SK-N-SH (cell line): Measurements from ENCODE around the gene AZIN2.

Source experiments
- CHD2 ChIP-seq: fragments of 150-350 bp; IDR thresholded peaks from 2 replicates; pipeline ENCODE4 v1.6.1; 2018; ENCODE audit warnings: low read length; ENCODE audit not compliant: partially characterized antibody
- EZH2phosphoT487 ChIP-seq: fragments of 200-600 bp; sonication (generic); IDR thresholded peaks from 2 replicates; pipeline ENCODE4 v1.6.1; 2017; ENCODE audit warnings: low read depth, mixed run types, mild to moderate bottlenecking, antibody characterized with exemption, moderate library complexity, borderline replicate concordance
- FOXM1 ChIP-seq: IDR thresholded peaks from 2 replicates; pipeline ENCODE4 v1.4.0; 2012; ENCODE audit warnings: low read depth, mild to moderate bottlenecking
- GABPA ChIP-seq: IDR thresholded peaks from 2 replicates; pipeline ENCODE4 v1.4.0; 2012; ENCODE audit warnings: low read depth, mild to moderate bottlenecking
- MXI1 ChIP-seq: IDR thresholded peaks from 2 replicates; pipeline ENCODE4 v1.6.1; 2012; ENCODE audit warnings: mild to moderate bottlenecking, low read depth, low read length, improper control_type of control experiment
- NRF1 ChIP-seq: IDR thresholded peaks from 2 replicates; pipeline ENCODE4 v1.6.1; 2012; ENCODE audit warnings: low read depth, mild to moderate bottlenecking, low read length
- POLR2AphosphoS5 ChIP-seq: IDR thresholded peaks from 2 replicates; pipeline ENCODE4 v1.6.1; 2012; ENCODE audit warnings: low read depth, low read length
- TF ChIP-seq, protein P1 (sequence below): fragments of 200-600 bp; sonication (generic); IDR thresholded peaks from 2 replicates; pipeline ENCODE4 v1.6.1; 2017; ENCODE audit warnings: antibody characterized with exemption, mild to moderate bottlenecking, moderate library complexity
- TF ChIP-seq, protein P2 (sequence below): IDR thresholded peaks from 2 replicates; pipeline ENCODE4; 2012
- TF ChIP-seq, protein P3 (sequence below): IDR thresholded peaks from 2 replicates; pipeline ENCODE4 v1.4.0; 2012; ENCODE audit warnings: low read depth, borderline replicate concordance
- TF ChIP-seq, protein P4 (sequence below): IDR thresholded peaks from 2 replicates; pipeline ENCODE4 v1.4.0; 2012; ENCODE audit warnings: low read depth
- TF ChIP-seq, protein P5 (sequence below): IDR thresholded peaks from 2 replicates; pipeline ENCODE4 v1.6.1; 2012; ENCODE audit warnings: mild to moderate bottlenecking, low read depth, low read length, moderate library complexity

DNA sequence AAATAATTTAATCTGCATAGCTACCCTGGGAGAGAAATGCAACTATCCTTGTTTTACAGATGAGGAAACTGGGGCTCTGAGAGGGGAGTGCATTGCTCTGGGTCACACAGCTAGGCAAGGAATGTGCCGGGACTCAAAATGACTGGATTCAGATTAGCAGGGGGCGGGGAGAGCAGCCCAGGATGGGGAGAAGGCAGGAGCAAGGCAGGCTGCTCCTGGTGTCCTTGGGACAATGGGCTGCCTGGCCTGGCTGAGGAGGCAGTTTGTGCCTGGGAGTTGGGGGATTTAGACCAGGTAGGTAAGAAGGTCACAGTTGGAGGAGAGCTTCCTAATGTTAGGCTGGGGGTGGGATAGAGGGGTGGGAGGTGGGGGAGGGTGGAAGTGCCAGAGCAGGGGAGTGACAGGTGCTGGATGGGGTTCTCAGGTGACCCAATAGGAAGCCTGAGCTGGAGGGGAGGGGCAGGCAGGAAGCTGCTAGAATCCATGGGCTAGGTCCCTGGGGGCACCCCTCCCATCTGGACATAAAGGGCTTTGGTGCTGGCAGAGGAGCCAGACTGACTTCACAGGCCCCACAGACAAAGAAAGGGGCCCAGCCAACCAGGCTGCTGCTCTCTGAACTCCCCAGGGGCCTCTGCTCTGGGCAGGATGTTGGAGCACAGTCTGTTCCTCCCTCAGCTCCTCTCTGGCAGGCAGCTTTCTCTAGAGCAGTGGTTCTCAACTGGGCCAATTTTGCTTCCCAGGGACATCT is 71.9 kb downstream of the AZIN2 start:
- TF ChIP-seq, protein P1, sequence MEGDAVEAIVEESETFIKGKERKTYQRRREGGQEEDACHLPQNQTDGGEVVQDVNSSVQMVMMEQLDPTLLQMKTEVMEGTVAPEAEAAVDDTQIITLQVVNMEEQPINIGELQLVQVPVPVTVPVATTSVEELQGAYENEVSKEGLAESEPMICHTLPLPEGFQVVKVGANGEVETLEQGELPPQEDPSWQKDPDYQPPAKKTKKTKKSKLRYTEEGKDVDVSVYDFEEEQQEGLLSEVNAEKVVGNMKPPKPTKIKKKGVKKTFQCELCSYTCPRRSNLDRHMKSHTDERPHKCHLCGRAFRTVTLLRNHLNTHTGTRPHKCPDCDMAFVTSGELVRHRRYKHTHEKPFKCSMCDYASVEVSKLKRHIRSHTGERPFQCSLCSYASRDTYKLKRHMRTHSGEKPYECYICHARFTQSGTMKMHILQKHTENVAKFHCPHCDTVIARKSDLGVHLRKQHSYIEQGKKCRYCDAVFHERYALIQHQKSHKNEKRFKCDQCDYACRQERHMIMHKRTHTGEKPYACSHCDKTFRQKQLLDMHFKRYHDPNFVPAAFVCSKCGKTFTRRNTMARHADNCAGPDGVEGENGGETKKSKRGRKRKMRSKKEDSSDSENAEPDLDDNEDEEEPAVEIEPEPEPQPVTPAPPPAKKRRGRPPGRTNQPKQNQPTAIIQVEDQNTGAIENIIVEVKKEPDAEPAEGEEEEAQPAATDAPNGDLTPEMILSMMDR, result no peak
- no peak for TF ChIP-seq POLR2AphosphoS5
- TF ChIP-seq, protein P2, sequence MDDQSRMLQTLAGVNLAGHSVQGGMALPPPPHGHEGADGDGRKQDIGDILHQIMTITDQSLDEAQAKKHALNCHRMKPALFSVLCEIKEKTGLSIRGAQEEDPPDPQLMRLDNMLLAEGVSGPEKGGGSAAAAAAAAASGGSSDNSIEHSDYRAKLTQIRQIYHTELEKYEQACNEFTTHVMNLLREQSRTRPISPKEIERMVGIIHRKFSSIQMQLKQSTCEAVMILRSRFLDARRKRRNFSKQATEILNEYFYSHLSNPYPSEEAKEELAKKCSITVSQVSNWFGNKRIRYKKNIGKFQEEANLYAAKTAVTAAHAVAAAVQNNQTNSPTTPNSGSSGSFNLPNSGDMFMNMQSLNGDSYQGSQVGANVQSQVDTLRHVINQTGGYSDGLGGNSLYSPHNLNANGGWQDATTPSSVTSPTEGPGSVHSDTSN, result no peak
- TF ChIP-seq CHD2, result no peak
- TF ChIP-seq, protein P3, sequence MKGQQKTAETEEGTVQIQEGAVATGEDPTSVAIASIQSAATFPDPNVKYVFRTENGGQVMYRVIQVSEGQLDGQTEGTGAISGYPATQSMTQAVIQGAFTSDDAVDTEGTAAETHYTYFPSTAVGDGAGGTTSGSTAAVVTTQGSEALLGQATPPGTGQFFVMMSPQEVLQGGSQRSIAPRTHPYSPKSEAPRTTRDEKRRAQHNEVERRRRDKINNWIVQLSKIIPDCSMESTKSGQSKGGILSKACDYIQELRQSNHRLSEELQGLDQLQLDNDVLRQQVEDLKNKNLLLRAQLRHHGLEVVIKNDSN, result no peak
- TF ChIP-seq, protein P4, sequence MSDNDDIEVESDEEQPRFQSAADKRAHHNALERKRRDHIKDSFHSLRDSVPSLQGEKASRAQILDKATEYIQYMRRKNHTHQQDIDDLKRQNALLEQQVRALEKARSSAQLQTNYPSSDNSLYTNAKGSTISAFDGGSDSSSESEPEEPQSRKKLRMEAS, result no peak
- no peak for TF ChIP-seq FOXM1
- TF ChIP-seq MXI1, result no peak
- no peak for TF ChIP-seq GABPA
- no peak for TF ChIP-seq NRF1
- TF ChIP-seq EZH2phosphoT487, result no peak
- TF ChIP-seq, protein P5, sequence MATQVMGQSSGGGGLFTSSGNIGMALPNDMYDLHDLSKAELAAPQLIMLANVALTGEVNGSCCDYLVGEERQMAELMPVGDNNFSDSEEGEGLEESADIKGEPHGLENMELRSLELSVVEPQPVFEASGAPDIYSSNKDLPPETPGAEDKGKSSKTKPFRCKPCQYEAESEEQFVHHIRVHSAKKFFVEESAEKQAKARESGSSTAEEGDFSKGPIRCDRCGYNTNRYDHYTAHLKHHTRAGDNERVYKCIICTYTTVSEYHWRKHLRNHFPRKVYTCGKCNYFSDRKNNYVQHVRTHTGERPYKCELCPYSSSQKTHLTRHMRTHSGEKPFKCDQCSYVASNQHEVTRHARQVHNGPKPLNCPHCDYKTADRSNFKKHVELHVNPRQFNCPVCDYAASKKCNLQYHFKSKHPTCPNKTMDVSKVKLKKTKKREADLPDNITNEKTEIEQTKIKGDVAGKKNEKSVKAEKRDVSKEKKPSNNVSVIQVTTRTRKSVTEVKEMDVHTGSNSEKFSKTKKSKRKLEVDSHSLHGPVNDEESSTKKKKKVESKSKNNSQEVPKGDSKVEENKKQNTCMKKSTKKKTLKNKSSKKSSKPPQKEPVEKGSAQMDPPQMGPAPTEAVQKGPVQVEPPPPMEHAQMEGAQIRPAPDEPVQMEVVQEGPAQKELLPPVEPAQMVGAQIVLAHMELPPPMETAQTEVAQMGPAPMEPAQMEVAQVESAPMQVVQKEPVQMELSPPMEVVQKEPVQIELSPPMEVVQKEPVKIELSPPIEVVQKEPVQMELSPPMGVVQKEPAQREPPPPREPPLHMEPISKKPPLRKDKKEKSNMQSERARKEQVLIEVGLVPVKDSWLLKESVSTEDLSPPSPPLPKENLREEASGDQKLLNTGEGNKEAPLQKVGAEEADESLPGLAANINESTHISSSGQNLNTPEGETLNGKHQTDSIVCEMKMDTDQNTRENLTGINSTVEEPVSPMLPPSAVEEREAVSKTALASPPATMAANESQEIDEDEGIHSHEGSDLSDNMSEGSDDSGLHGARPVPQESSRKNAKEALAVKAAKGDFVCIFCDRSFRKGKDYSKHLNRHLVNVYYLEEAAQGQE, result no peak
